IMR-90 (cell line): ENCODE data around the gene SRPRA. TPM values are rescaled to one million over a fixed set of nuclear protein-coding genes. Genes with fewer than 3 reads are reported as not detected.

Experiments used
- ATAC-seq: fragments of 200-7000 bp; cut with Tn5 transposase; 2 replicates; pipeline ENCODE4 v1.9.1; 2020; ENCODE audit warnings: low read depth, mild to moderate bottlenecking, moderate library complexity
- BruUV-seq: library from RNA; stranded (reverse); fragments of 400-500 nt; replicated peaks from 2 replicates; lab custom pipeline; 2021; lab: Mats Ljungman, UMichigan
- CTCF ChIA-PET: fragments of 300-600 bp; formaldehyde crosslinking; extraction: SDS; loops from one replicate; lab custom pipeline; 2021; ENCODE audit warnings: antibody characterized with exemption; lab: Yijun Ruan, JAX
- POLR2A ChIA-PET: fragments of 300-600 bp; sonication (Branson Sonifier 250); formaldehyde crosslinking; loops from one replicate; lab custom pipeline; 2022; ENCODE audit warnings: antibody characterized with exemption; ENCODE audit not compliant: unreplicated experiment; lab: Charles Lee
- DNase-seq: peaks from one replicate; pipeline ENCODE4 v3.0.0; 2013
- H2AFZ ChIP-seq: replicated peaks from 2 replicates; pipeline ENCODE3; 2013; ENCODE audit warnings: low read length, mild to moderate bottlenecking; ENCODE audit not compliant: poor library complexity
- H2AK5ac ChIP-seq: 2 replicates; pipeline ENCODE4 v1.6.1; 2013; ENCODE audit warnings: low read depth, low read length, inconsistent platforms
- H2AK9ac ChIP-seq: replicated peaks from 2 replicates; pipeline ENCODE3; 2013; ENCODE audit warnings: mild to moderate bottlenecking, low read depth, low read length, moderate library complexity; ENCODE audit not compliant: poor library complexity
- H2BK120ac ChIP-seq: 2 replicates; pipeline ENCODE4 v1.6.1; 2013; ENCODE audit warnings: low read depth, low read length, inconsistent platforms
- H2BK15ac ChIP-seq: 3 replicates; pipeline ENCODE4 v1.6.1; 2013; ENCODE audit warnings: low read depth, low read length, inconsistent platforms
- H2BK20ac ChIP-seq: 2 replicates; pipeline ENCODE4 v1.6.1; 2013; ENCODE audit warnings: low read depth, mild to moderate bottlenecking, inconsistent platforms, low read length, moderate library complexity
- H2BK5ac ChIP-seq: 2 replicates; pipeline ENCODE4 v1.6.1; 2013; ENCODE audit warnings: mild to moderate bottlenecking, low read depth, low read length, inconsistent platforms; ENCODE audit not compliant: poor library complexity, severe bottlenecking
- H3K14ac ChIP-seq: replicated peaks from 2 replicates; pipeline ENCODE4 v1.6.1; 2013; ENCODE audit warnings: low read depth, low read length, inconsistent platforms
- H3K18ac ChIP-seq: 2 replicates; pipeline ENCODE4 v1.6.1; 2013; ENCODE audit warnings: low read depth, low read length, control low read depth
- H3K23ac ChIP-seq: 2 replicates; pipeline ENCODE4 v1.6.1; 2013; ENCODE audit warnings: low read depth, low read length, inconsistent platforms
- H3K27ac ChIP-seq: 2 replicates; pipeline ENCODE4 v1.5.1; 2013; ENCODE audit warnings: mild to moderate bottlenecking, control low read depth, low read length; ENCODE audit not compliant: insufficient read depth
- H3K27me3 ChIP-seq: 2 replicates; pipeline ENCODE4 v1.6.1; 2013; ENCODE audit warnings: low read length; ENCODE audit not compliant: control insufficient read depth, insufficient read depth
- H3K36me3 ChIP-seq: 2 replicates; pipeline ENCODE4 v1.6.1; 2013; ENCODE audit warnings: low read length, mixed read lengths; ENCODE audit not compliant: control insufficient read depth, insufficient read depth
- H3K4ac ChIP-seq: 2 replicates; pipeline ENCODE4 v1.6.1; 2013; ENCODE audit warnings: low read depth, low read length, inconsistent platforms
- H3K4me1 ChIP-seq: 2 replicates; pipeline ENCODE4 v1.6.1; 2013; ENCODE audit warnings: low read length, mixed read lengths; ENCODE audit not compliant: control insufficient read depth, insufficient read depth
- H3K4me2 ChIP-seq: 2 replicates; pipeline ENCODE4 v1.6.1; 2013; ENCODE audit warnings: low read depth, mild to moderate bottlenecking, control low read depth, low read length, moderate library complexity
- H3K4me3 ChIP-seq: 2 replicates; pipeline ENCODE4 v1.5.1; 2013; ENCODE audit warnings: low read depth, mild to moderate bottlenecking, control low read depth, low read length, moderate library complexity; ENCODE audit not compliant: insufficient read depth
- H3K56ac ChIP-seq: 2 replicates; pipeline ENCODE4 v1.6.1; 2013; ENCODE audit warnings: low read length, inconsistent platforms; ENCODE audit not compliant: insufficient read depth; ENCODE audit errors: extremely low read depth
- H3K79me1 ChIP-seq, 2 experiments: 2 replicates each; pipeline ENCODE4 v1.6.1; 2013; ENCODE audit warnings: low read length in 2 of 2, inconsistent platforms in 1 of 2, low read depth in 1 of 2
- H3K9ac ChIP-seq: 2 replicates; pipeline ENCODE4 v1.6.1; 2013; ENCODE audit warnings: low read depth, low read length, control low read depth
- H3K9me1 ChIP-seq: 2 replicates; pipeline ENCODE4 v1.6.1; 2013; ENCODE audit warnings: low read length, inconsistent platforms; ENCODE audit not compliant: insufficient read depth
- H3K9me3 ChIP-seq: 2 replicates; pipeline ENCODE4 v1.6.1; 2013; ENCODE audit warnings: low read length; ENCODE audit not compliant: control insufficient read depth, insufficient read depth
- H4K20me1 ChIP-seq: 2 replicates; pipeline ENCODE4 v1.6.1; 2013; ENCODE audit warnings: low read length, inconsistent platforms; ENCODE audit not compliant: insufficient read depth
- H4K5ac ChIP-seq: 2 replicates; pipeline ENCODE4 v1.6.1; 2013; ENCODE audit warnings: mild to moderate bottlenecking, low read depth, low read length, control low read depth
- H4K8ac ChIP-seq, 2 experiments: 2 replicates each; pipeline ENCODE4 v1.6.1; 2013; ENCODE audit warnings: low read depth in 2 of 2, low read length in 2 of 2, control low read depth in 1 of 2, inconsistent platforms in 1 of 2
- H4K91ac ChIP-seq: 2 replicates; pipeline ENCODE4 v1.6.1; 2013; ENCODE audit warnings: low read depth, low read length, inconsistent platforms; ENCODE audit not compliant: insufficient read depth
- BHLHE40 ChIP-seq: fragments of 150-350 bp; IDR thresholded peaks from 2 replicates; pipeline ENCODE4 v1.6.1; 2016; ENCODE audit warnings: mild to moderate bottlenecking, low read depth, low read length
- WGBS, 2 experiments: methylation state at CpG; one replicate each; pipeline versions ENCODE4 v1.1.5 to v1.1.7; 2013; ENCODE audit warnings: missing lambda C conversion rate in 2 of 2; ENCODE audit not compliant: insufficient read length in 1 of 2; ENCODE audit errors: extremely low coverage in 2 of 2; 5-methylcytosine and 5-hydroxymethylcytosine counted together
- dilution Hi-C: fragments of 300-500 bp; cut with HindIII; formaldehyde crosslinking; loops from one replicate; pipeline ENCODE4 v1.14.3; 2018; ENCODE audit warnings: low sequenced_read_pairs; ENCODE audit not compliant: unreplicated experiment
- in situ Hi-C: fragments of 300-500 bp; cut with MboI; formaldehyde crosslinking; loops from 3 replicates; pipeline ENCODE4 v1.14.3; 2019; ENCODE audit warnings: low sequenced_read_pairs, inconsistent platforms, mixed read lengths
- intact Hi-C: fragments of 100-400 bp; cut with micrococcal nuclease; formaldehyde crosslinking; loops from 2 replicates; pipeline ENCODE4 v1.10.0; 2022
- polyA plus RNA-seq, 3 experiments: library from polyadenylated mRNA; depleted of rRNA; stranded (reverse); fragments of >200 nt; gene quantifications; 2 replicates each; pipeline ENCODE4 v1.2.3, GENCODE V29; 2012; ENCODE audit warnings: low replicate concordance in 1 of 3
- total RNA-seq: library from RNA; depleted of rRNA; stranded (reverse); fragments of >200 nt; gene quantifications from 2 replicates; pipeline ENCODE4 v1.2.3, GENCODE V29; 2012

SRPRA gene
- total and polyA plus RNA-seq, 2 of the 4 experiments (the other 2 are of a cell fraction): 108 to 131 TPM

DNA sequence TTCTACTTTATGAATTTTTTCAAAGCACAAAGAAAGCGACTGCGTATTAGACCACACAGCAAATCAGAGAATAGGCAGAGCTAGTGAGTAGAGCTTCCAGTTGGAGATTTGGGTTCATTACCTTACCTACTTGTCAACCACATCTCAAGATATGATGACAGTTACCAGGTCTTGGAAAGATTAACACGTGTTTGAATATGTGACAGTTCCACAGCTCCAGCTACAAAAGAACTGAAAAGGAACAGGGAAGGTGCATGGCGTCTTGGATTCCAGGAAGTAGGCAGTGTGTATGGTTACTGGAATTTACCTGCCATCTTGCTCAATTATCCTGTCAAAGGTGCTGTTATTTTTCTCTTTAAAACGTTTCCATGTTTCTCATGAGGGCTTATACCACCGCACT is 19.5 kb upstream of the SRPRA start:
- no peak overlapping the region for H2AK9ac ChIP-seq
- H3K23ac ChIP-seq: no peak overlapping the region
- H4K91ac ChIP-seq: no peak overlapping the region
- peaks cover 28% of the 10 kb centered on the region for H3K36me3 ChIP-seq
- intact Hi-C loops (no loop called here), in situ Hi-C loops (no loop called here), dilution Hi-C loops (no loop called here)
- no peak overlapping the region for H3K4me3 ChIP-seq
- H2BK120ac ChIP-seq: no peak overlapping the region
- H3K18ac ChIP-seq: no peak overlapping the region
- no CpG with 5 or more reads among the region's 6 CpGs for WGBS, 2 experiments
- no peak overlapping the region for H2AFZ ChIP-seq
- no peak overlapping the region for H4K5ac ChIP-seq
- H4K8ac ChIP-seq: no peak overlapping the region
- H3K9me3 ChIP-seq: no peaks in the 10 kb centered on the region
- H3K4ac ChIP-seq: no peak overlapping the region
- H2BK15ac ChIP-seq: no peak overlapping the region
- H3K14ac ChIP-seq: no peak overlapping the region
- H4K20me1 ChIP-seq: no peaks in the 10 kb centered on the region
- POLR2A ChIA-PET: no interaction called here
- 0 out of 2 replicates have a peak, but pooled peaks cover 5% of the 10 kb centered on the region for H3K9me1 ChIP-seq
- no peaks in the 10 kb centered on the region for H3K4me1 ChIP-seq
- H3K9ac ChIP-seq: no peak overlapping the region
- H3K27ac ChIP-seq: no peak overlapping the region
- no peak overlapping the region for H2BK20ac ChIP-seq
- BruUV-seq: no TSS peak
- DNase-seq (no peak), ATAC-seq (no peak)
- H3K79me1 ChIP-seq: peaks cover 4 to 26% of the 10 kb centered on the region in 2 experiments
- H2BK5ac ChIP-seq: no peak overlapping the region
- no peak overlapping the region for H2AK5ac ChIP-seq
- H3K27me3 ChIP-seq: no peaks in the 10 kb centered on the region
- CTCF ChIA-PET: no interaction called here
- no peak overlapping the region for H3K4me2 ChIP-seq
- H3K56ac ChIP-seq: no peak overlapping the region
- TF ChIP-seq BHLHE40: no peak
